Measurements from ENCODE around the gene NR0B1.

- TF ChIP-seq MAZ (IDR thresholded peaks at IDR 0.05; ENCODE audit: borderline replicate concordance, low read depth, low read length) (no peak), RFX5 (IDR thresholded peaks at IDR 0.05; ENCODE audit: low read depth, low read length) (no peak), CTCF (conservative IDR thresholded peaks at IDR 0.05; ENCODE audit: low read depth, low read length) (no peak), MAFK (IDR thresholded peaks at IDR 0.05; ENCODE audit: low read depth, low read length) (no peak), POLR2A (IDR thresholded peaks at IDR 0.05; ENCODE audit: low read depth, low read length) (no peak), MXI1 (IDR thresholded peaks at IDR 0.05; ENCODE audit: borderline replicate concordance, low read depth, low read length) (no peak), USF2 (IDR thresholded peaks at IDR 0.05; ENCODE audit: low read depth, low read length) (no peak)
These were observed 4.1 kb upstream of the NR0B1 start for GRCh38 chrX:30313322-30313721.
